Skin epidermis (tissue), 12 donors: ENCODE measurements around the gene TMEM198.

Experiments
- H3K27ac ChIP-seq, 21 experiments: fragments of 200-600 bp; sonication (generic) in 11 of 21; one replicate each; pipeline ENCODE4 v1.5.0; 2020; ENCODE audit warnings: mild to moderate bottlenecking in 3 of 21, inconsistent platforms in 2 of 21, moderate library complexity in 2 of 21
- H3K4me3 ChIP-seq, 7 experiments: fragments of 200-600 bp; sonication (generic) in 2 of 7; one replicate each; pipeline ENCODE4 v1.5.0; 2020; ENCODE audit warnings: inconsistent platforms in 2 of 7, mild to moderate bottlenecking in 2 of 7, moderate library complexity in 1 of 7

TMEM198 gene

DNA sequence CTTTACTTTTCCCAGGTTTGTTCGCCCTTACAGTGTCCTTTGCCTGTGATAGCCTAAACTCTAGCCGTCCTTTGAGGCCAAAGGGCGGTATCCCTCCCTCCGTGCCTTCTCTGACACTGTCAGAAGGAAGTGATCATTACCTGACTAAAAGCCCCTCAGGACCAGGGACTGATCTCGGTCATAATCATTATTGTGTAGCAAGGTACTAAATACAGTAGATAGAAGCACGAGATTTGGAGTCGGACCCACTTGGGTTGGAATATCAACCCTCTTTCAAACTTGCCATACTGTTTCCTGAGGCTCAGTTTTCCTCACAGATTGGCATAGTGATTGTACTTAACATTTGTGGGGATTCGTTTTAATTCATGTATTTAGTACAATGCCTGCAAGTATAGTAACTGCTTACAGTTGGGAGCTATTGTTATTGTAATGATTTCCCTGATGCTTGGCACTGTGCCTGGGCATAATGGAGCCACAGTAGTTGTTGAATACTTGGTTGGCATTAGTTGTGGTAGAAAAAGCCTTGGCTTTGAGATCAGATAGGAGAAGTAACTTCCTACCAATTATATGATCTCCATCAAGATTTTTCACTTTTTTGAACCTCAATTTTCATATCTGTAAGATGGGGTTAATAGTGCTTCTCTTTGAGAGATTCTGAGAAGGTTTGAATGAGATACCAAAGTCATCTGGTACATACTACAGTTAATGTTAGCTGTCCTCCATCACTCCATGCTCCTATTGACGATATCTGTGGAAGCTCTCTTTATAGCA lies 54.7 kb downstream of the TMEM198 start:
- Histone ChIP-seq H3K4me3 (peak overlapping the region; percentile 43 to 83 (median 65)), H3K27ac (peak overlapping the region in 20 of 21 experiments; percentile 2 to 96 (median 89))
